OCI-LY7 (cell line): ENCODE results near the gene LRFN2. TPM values are rescaled to one million over a fixed set of nuclear protein-coding genes. Genes with fewer than 3 reads are reported as not detected.

ENCODE experiments used
- BruUV-seq: library from RNA; stranded (reverse); fragments of 400-500 nt; replicated peaks from 2 replicates; lab custom pipeline; 2021; lab: Mats Ljungman, UMichigan
- CTCF ChIA-PET: fragments of 300-600 bp; sonication (Branson Sonifier 250); formaldehyde crosslinking; loops from one replicate; lab custom pipeline; 2022; ENCODE audit warnings: antibody characterized with exemption; ENCODE audit not compliant: unreplicated experiment; lab: Charles Lee
- POLR2A ChIA-PET: fragments of 300-600 bp; sonication (Branson Sonifier 250); formaldehyde crosslinking; loops from one replicate; lab custom pipeline; 2022; ENCODE audit warnings: antibody characterized with exemption; lab: Charles Lee
- DNase-seq: peaks from one replicate; pipeline ENCODE4 v3.0.0-alpha.2; 2015; ENCODE audit warnings: low spot score
- H2AFZ ChIP-seq: fragments of 200-600 bp; sonication (generic), shearing (Covaris generic); 2 replicates; pipeline ENCODE4 v1.6.1; 2014; ENCODE audit warnings: mild to moderate bottlenecking, antibody characterized with exemption, low read length, moderate library complexity
- H3K27ac ChIP-seq: fragments of 200-600 bp; sonication (generic); 2 replicates; pipeline ENCODE4 v1.5.1; 2014; ENCODE audit warnings: mixed run types, low read depth, mild to moderate bottlenecking, moderate library complexity, low read length, inconsistent platforms; ENCODE audit not compliant: poor library complexity, severe bottlenecking
- H3K36me3 ChIP-seq: fragments of 200-600 bp; sonication (generic); 2 replicates; pipeline ENCODE4 v1.6.1; 2014; ENCODE audit warnings: mild to moderate bottlenecking, antibody characterized with exemption, low read length, moderate library complexity, mixed read lengths; ENCODE audit not compliant: insufficient read depth
- H3K4me1 ChIP-seq: fragments of 200-600 bp; sonication (generic); 2 replicates; pipeline ENCODE4 v1.5.1; 2014; ENCODE audit warnings: mild to moderate bottlenecking, low read length; ENCODE audit not compliant: insufficient read depth, poor library complexity, severe bottlenecking
- H3K4me2 ChIP-seq: fragments of 200-600 bp; sonication (generic); 2 replicates; pipeline ENCODE4 v1.6.1; 2014; ENCODE audit warnings: mild to moderate bottlenecking, low read length
- H3K4me3 ChIP-seq: fragments of 200-600 bp; sonication (generic); 2 replicates; pipeline ENCODE4 v1.5.1; 2014; ENCODE audit warnings: mild to moderate bottlenecking, low read depth, low read length; ENCODE audit not compliant: poor library complexity, severe bottlenecking
- H3K79me2 ChIP-seq: fragments of 200-600 bp; sonication (generic); 2 replicates; pipeline ENCODE4 v1.6.1; 2016; ENCODE audit warnings: low read depth, mild to moderate bottlenecking, low read length, moderate library complexity, mixed read lengths; ENCODE audit not compliant: insufficient read depth
- H3K9me2 ChIP-seq: fragments of 200-600 bp; sonication (generic); 2 replicates; pipeline ENCODE4 v1.6.1; 2016; ENCODE audit warnings: mild to moderate bottlenecking, low read length, mixed read lengths; ENCODE audit not compliant: insufficient read depth
- H3K9me3 ChIP-seq: fragments of 200-600 bp; sonication (generic); 2 replicates; pipeline ENCODE4 v1.6.1; 2014; ENCODE audit warnings: mild to moderate bottlenecking, mixed run types, low read length, mixed read lengths
- H4K20me1 ChIP-seq: fragments of 200-600 bp; sonication (generic); 2 replicates; pipeline ENCODE4 v1.6.1; 2014; ENCODE audit warnings: mild to moderate bottlenecking, antibody characterized with exemption, low read length, moderate library complexity, mixed read lengths; ENCODE audit not compliant: insufficient read depth
- CTCF ChIP-seq: fragments of 200-600 bp; sonication (generic); conservative IDR thresholded peaks from 2 replicates; pipeline ENCODE4 v1.5.1; 2014; ENCODE audit warnings: mild to moderate bottlenecking, antibody characterized with exemption, low read length, moderate library complexity, mixed read lengths
- EZH2phosphoT487 ChIP-seq: fragments of 200-600 bp; sonication (generic); IDR thresholded peaks from 2 replicates; pipeline ENCODE4 v1.6.1; 2018; ENCODE audit warnings: low read depth, borderline replicate concordance, mild to moderate bottlenecking, mixed run types, antibody characterized with exemption, low read length, moderate library complexity, mixed read lengths
- intact Hi-C: fragments of 100-400 bp; cut with micrococcal nuclease; formaldehyde crosslinking; loops from one replicate; pipeline ENCODE4 v1.10.0; 2022; ENCODE audit not compliant: unreplicated experiment
- total RNA-seq, 2 experiments: library from RNA; depleted of rRNA in 1 of 2; stranded (reverse); fragments of >200 nt in 1 of 2; shearing (Covaris generic) in 1 of 2; gene quantifications; 2 replicates each; pipeline ENCODE4 v1.2.3, GENCODE V29; 2014 to 2022

LRFN2 gene
- total RNA-seq, 2 experiments from 2014 or later: not detected

- POLR2A ChIA-PET: no interaction called here
- H3K27ac ChIP-seq: no peak overlapping the region
- no peak for DNase-seq
- no peaks in the 10 kb centered on the region for H3K4me1 ChIP-seq
- H3K9me3 ChIP-seq: no peaks in the 10 kb centered on the region
- no TSS peak for BruUV-seq
- CTCF ChIA-PET: no interaction called here
- H4K20me1 ChIP-seq: no peaks in the 10 kb centered on the region
- no peaks in the 10 kb centered on the region for H3K36me3 ChIP-seq
- no peak overlapping the region for H2AFZ ChIP-seq
- H3K4me2 ChIP-seq: no peak overlapping the region
- no peaks in the 10 kb centered on the region for H3K79me2 ChIP-seq
- intact Hi-C loops: no loop called here
- H3K9me2 ChIP-seq: no peaks in the 10 kb centered on the region
- H3K4me3 ChIP-seq: no peak overlapping the region
- no peak for TF ChIP-seq EZH2phosphoT487
- no peak for TF ChIP-seq CTCF
Measured at GRCh38 chr6:40444811-40445210, 142.4 kb downstream of the LRFN2 start.

- TF ChIP-seq EZH2phosphoT487 (no peak), CTCF (no peak)
- Histone ChIP-seq H3K27ac (no peak overlapping the region), H3K9me3 (no peaks in the 10 kb centered on the region), H3K4me1 (no peaks in the 10 kb centered on the region), H3K36me3 (no peaks in the 10 kb centered on the region), H3K4me2 (no peak overlapping the region), H3K4me3 (no peak overlapping the region), H3K9me2 (no peaks in the 10 kb centered on the region), H4K20me1 (no peaks in the 10 kb centered on the region), H2AFZ (no peak overlapping the region), H3K79me2 (no peaks in the 10 kb centered on the region)
- CTCF ChIA-PET: no interaction called here
- intact Hi-C loops: no loop called here
- no peak for DNase-seq
- POLR2A ChIA-PET: interaction anchor here (0.6 kb wide), 1 partner anchor 89 kb away, joined by 5 read pairs; no protein-coding TSS in a partner anchor
- no TSS peak for BruUV-seq
Measured at GRCh38 chr6:40444312-40444711, 142.9 kb downstream of the LRFN2 start.

GRCh38 chr6:40443842-40444241, 143.3 kb downstream of the LRFN2 start:
- H3K36me3 ChIP-seq: no peaks in the 10 kb centered on the region
- no peaks in the 10 kb centered on the region for H3K9me3 ChIP-seq
- no peak for TF ChIP-seq CTCF
- TF ChIP-seq EZH2phosphoT487: no peak
- intact Hi-C loops: no loop called here
- H3K79me2 ChIP-seq: no peaks in the 10 kb centered on the region
- no peak overlapping the region for H3K27ac ChIP-seq
- no peak for DNase-seq
- H3K4me3 ChIP-seq: no peak overlapping the region
- no peaks in the 10 kb centered on the region for H3K9me2 ChIP-seq
- BruUV-seq: no TSS peak
- no peaks in the 10 kb centered on the region for H4K20me1 ChIP-seq
- no peak overlapping the region for H2AFZ ChIP-seq
- H3K4me2 ChIP-seq: no peak overlapping the region
- no peaks in the 10 kb centered on the region for H3K4me1 ChIP-seq
- ChIA-PET POLR2A (interaction anchor here (0.6 kb wide), 1 partner anchor 90 kb away, joined by 5 read pairs; no protein-coding TSS in a partner anchor), CTCF (no interaction called here)
